Daoy (cell line): Measurements from ENCODE around the gene MEIOSIN. TPM values are rescaled to one million over a fixed set of nuclear protein-coding genes. Genes with fewer than 3 reads are reported as not detected.
A peak's percentile ranks its signal among the peaks of the same experiment; 100 is the strongest.

Experiments
- DNase-seq: peaks from one replicate; pipeline ENCODE4 v3.0.0-alpha.2; 2015; ENCODE audit warnings: low read depth
- total RNA-seq: library from RNA; depleted of rRNA; stranded (reverse); fragments of >200 nt; shearing (Covaris generic); gene quantifications from 2 replicates; pipeline ENCODE4 v1.2.3, GENCODE V29; 2014; rRNA removed

MEIOSIN gene
- total RNA-seq, 1 experiment from 2014 or later, result not detected

- DNase-seq, result no peak
Observed at GRCh38 chr19:45801603-45802175, 68.5 kb downstream of the MEIOSIN start.

- no peak for DNase-seq
Observed at GRCh38 chr19:45804140-45804958, 71.1 kb downstream of the MEIOSIN start.

GRCh38 chr19:45804959-45805230 is 71.7 kb downstream of the MEIOSIN start:
- no peak for DNase-seq

- DNase-seq, result no peak
Observed at GRCh38 chr19:45805719-45806118, 72.5 kb downstream of the MEIOSIN start.

GRCh38 chr19:45809643-45810159 is 76.5 kb downstream of the MEIOSIN start:
- DNase-seq, result peak; percentile 43

- no peak for DNase-seq
Observed at GRCh38 chr19:45812297-45812696, 79.1 kb downstream of the MEIOSIN start.

Other genes with a start within 250 kb of the MEIOSIN start
- gene RTN2, start 236.4 kb upstream of the MEIOSIN start, total RNA-seq, result 0.98 and 3.5 TPM in 2 replicates
- 0.15 and 0.80 TPM in 2 replicates for gene PPM1N, start 235.0 kb upstream of the MEIOSIN start, total RNA-seq
- gene VASP, start 226.0 kb upstream of the MEIOSIN start, total RNA-seq, result 121 and 175 TPM in 2 replicates
- gene OPA3, start 148.6 kb upstream of the MEIOSIN start, total RNA-seq, result 7.4 and 8.9 TPM in 2 replicates
- not detected in 2 replicates for gene GPR4, start 131.2 kb upstream of the MEIOSIN start, total RNA-seq
- 13.0 and 14.2 TPM in 2 replicates for gene EML2, start 94.0 kb upstream of the MEIOSIN start, total RNA-seq
- gene GIPR, start 65.2 kb upstream of the MEIOSIN start, total RNA-seq, result not detected in 2 replicates
- gene SNRPD2, start 41.5 kb upstream of the MEIOSIN start, total RNA-seq, result 580 and 625 TPM in 2 replicates
- 13.0 and 22.3 TPM in 2 replicates for gene QPCTL, start 40.8 kb upstream of the MEIOSIN start, total RNA-seq
- gene FBXO46, start 2.5 kb upstream of the MEIOSIN start, total RNA-seq, result 7.9 and 15.0 TPM in 2 replicates
- 5.1 and 9.5 TPM in 2 replicates for gene SIX5, start 35.8 kb downstream of the MEIOSIN start, total RNA-seq
- gene DMPK, start 49.1 kb downstream of the MEIOSIN start, total RNA-seq, result 8.4 and 8.7 TPM in 2 replicates
- 16.7 and 22.1 TPM in 2 replicates for gene DMWD, start 59.4 kb downstream of the MEIOSIN start, total RNA-seq
- 0.06 TPM in 1 of 2 replicates, not detected in the other for gene RSPH6A, start 81.9 kb downstream of the MEIOSIN start, total RNA-seq
- 33.0 and 55.8 TPM in 2 replicates for gene SYMPK, start 129.7 kb downstream of the MEIOSIN start, total RNA-seq
- 2.1 and 2.6 TPM in 2 replicates for gene FOXA3, start 130.9 kb downstream of the MEIOSIN start, total RNA-seq
- gene IRF2BP1, start 152.7 kb downstream of the MEIOSIN start, total RNA-seq, result 52.9 and 60.1 TPM in 2 replicates
- gene MYPOP, start 169.2 kb downstream of the MEIOSIN start, total RNA-seq, result 0.09 and 2.5 TPM in 2 replicates
- gene NANOS2, start 181.3 kb downstream of the MEIOSIN start, total RNA-seq, result not detected in 2 replicates
- gene NOVA2, start 240.4 kb downstream of the MEIOSIN start, total RNA-seq, result not detected in 2 replicates